A673 (cell line): Measurements from ENCODE around the gene SUPT20HL2. TPM values are rescaled to one million over a fixed set of nuclear protein-coding genes. Genes with fewer than 3 reads are reported as not detected.

Experiments used
- BruUV-seq: library from RNA; stranded (reverse); fragments of 400-500 nt; replicated peaks from 2 replicates; lab custom pipeline; 2021; lab: Mats Ljungman, UMichigan
- CTCF ChIA-PET: fragments of 300-600 bp; sonication (Branson Sonifier 250); formaldehyde crosslinking; loops from one replicate; lab custom pipeline; 2022; ENCODE audit warnings: antibody characterized with exemption; lab: Charles Lee
- POLR2A ChIA-PET: fragments of 300-600 bp; sonication (Branson Sonifier 250); formaldehyde crosslinking; loops from one replicate; lab custom pipeline; 2022; ENCODE audit warnings: antibody characterized with exemption; ENCODE audit not compliant: low non-redundant PET; lab: Charles Lee
- DNase-seq: peaks from one replicate; pipeline ENCODE4 v3.0.0-alpha.2; 2015; ENCODE audit warnings: low spot score
- H3K27ac ChIP-seq: fragments of 200-600 bp; sonication (generic); 2 replicates; pipeline ENCODE4 v1.5.1; 2016; ENCODE audit warnings: mixed run types, low read depth, mild to moderate bottlenecking, mixed read lengths, antibody characterized with exemption, low read length; ENCODE audit not compliant: poor library complexity, severe bottlenecking
- H3K27me3 ChIP-seq: fragments of 200-600 bp; sonication (generic); replicated peaks from 2 replicates; pipeline ENCODE4 v1.6.1; 2017; ENCODE audit warnings: mixed run types, low read depth, mild to moderate bottlenecking, mixed read lengths, antibody characterized with exemption, low read length; ENCODE audit not compliant: insufficient read depth, poor library complexity
- H3K36me3 ChIP-seq: fragments of 200-600 bp; sonication (generic); 2 replicates; pipeline ENCODE4 v1.6.1; 2016; ENCODE audit warnings: mixed run types, mild to moderate bottlenecking, mixed read lengths, antibody characterized with exemption, low read length; ENCODE audit not compliant: insufficient read depth, poor library complexity, severe bottlenecking
- H3K4me1 ChIP-seq: fragments of 200-600 bp; sonication (generic); 2 replicates; pipeline ENCODE4 v1.6.1; 2017; ENCODE audit warnings: mixed run types, mild to moderate bottlenecking, mixed read lengths, antibody characterized with exemption, low read length; ENCODE audit not compliant: insufficient read depth, poor library complexity, severe bottlenecking
- H3K4me3 ChIP-seq: fragments of 200-600 bp; sonication (generic); 2 replicates; pipeline ENCODE4 v1.5.1; 2016; ENCODE audit warnings: low read depth, mixed run types, mild to moderate bottlenecking, mixed read lengths, low read length; ENCODE audit not compliant: poor library complexity, severe bottlenecking
- H3K9me3 ChIP-seq: fragments of 200-600 bp; sonication (generic); 2 replicates; pipeline ENCODE4 v1.6.1; 2016; ENCODE audit warnings: mixed run types, low read depth, mild to moderate bottlenecking, mixed read lengths, antibody characterized with exemption, low read length; ENCODE audit not compliant: poor library complexity, severe bottlenecking
- EZH2 ChIP-seq: fragments of 200-600 bp; sonication (generic); IDR thresholded peaks from 2 replicates; pipeline ENCODE4 v1.6.1; 2017; ENCODE audit warnings: borderline replicate concordance, low read depth, mild to moderate bottlenecking, mixed read lengths, antibody characterized with exemption, low read length; ENCODE audit not compliant: poor library complexity, severe bottlenecking
- intact Hi-C: fragments of 100-400 bp; cut with micrococcal nuclease; formaldehyde crosslinking; loops from one replicate; pipeline ENCODE4 v1.10.0; 2022; ENCODE audit not compliant: unreplicated experiment
- total RNA-seq: library from RNA; stranded (reverse); gene quantifications from 2 replicates; pipeline ENCODE4 v1.2.3, GENCODE V29; 2021
- TF ChIP-seq, protein P1 (sequence below): fragments of 300-800, 200-600 bp; sonication (generic); conservative IDR thresholded peaks from 2 replicates; pipeline ENCODE4 v1.5.1; 2017; ENCODE audit warnings: low read depth, mild to moderate bottlenecking, antibody characterized with exemption, low read length, moderate library complexity, mixed read lengths

SUPT20HL2 gene
- total RNA-seq, 1 experiment from 2014 or later, result not detected

DNA sequence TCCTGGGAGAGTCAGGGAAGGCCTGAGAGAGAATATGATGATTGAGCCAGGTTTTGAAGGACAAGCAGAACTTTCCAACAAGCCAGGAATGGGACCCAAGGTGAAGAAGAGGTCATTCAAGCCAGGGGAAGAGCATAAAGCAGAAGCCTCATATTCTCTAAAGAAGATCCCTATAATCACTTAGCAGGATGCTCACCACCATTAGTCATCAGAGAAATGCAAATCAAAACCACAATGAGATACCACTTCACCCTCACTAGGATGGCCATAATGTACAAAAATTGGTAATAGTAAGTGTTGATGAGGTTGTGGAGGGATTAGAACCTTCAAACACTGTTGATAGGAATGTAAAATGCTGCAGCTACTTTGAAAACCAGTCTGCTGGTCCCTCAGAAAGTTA lies 26.0 kb upstream of the SUPT20HL2 start:
- no TSS peak for BruUV-seq
- intact Hi-C loops, result no loop called here
- CTCF ChIA-PET, result no interaction called here

DNA sequence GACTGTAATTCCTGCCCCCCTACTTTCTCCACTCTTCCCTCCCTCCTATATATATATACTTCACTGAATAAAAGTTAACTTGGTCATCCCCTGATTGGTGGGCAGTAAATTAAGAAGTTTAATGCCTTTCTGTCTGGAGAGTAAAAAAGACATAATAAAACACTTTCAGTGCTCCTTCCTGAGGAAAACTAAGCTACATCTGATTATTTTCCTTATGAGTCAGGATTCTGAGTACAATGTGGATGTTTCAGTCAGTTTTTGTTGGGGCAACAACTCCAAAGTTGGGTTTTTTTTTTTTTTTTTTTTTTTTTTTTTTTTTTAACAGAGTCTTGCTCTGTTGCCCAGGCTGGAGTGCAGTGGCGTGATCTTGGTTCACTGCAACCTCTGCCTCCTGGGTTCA lies 22.0 kb upstream of the SUPT20HL2 start:
- no peak overlapping the region for H3K27ac ChIP-seq
- no peak for DNase-seq

More for the DNA sequence above, 26.0 kb upstream of the SUPT20HL2 start:
- no peaks in the 10 kb centered on the region for H3K4me1 ChIP-seq
- no peak for DNase-seq
- no peak overlapping the region for H3K4me3 ChIP-seq
- TF ChIP-seq EZH2, result no peak
- TF ChIP-seq, protein P1, sequence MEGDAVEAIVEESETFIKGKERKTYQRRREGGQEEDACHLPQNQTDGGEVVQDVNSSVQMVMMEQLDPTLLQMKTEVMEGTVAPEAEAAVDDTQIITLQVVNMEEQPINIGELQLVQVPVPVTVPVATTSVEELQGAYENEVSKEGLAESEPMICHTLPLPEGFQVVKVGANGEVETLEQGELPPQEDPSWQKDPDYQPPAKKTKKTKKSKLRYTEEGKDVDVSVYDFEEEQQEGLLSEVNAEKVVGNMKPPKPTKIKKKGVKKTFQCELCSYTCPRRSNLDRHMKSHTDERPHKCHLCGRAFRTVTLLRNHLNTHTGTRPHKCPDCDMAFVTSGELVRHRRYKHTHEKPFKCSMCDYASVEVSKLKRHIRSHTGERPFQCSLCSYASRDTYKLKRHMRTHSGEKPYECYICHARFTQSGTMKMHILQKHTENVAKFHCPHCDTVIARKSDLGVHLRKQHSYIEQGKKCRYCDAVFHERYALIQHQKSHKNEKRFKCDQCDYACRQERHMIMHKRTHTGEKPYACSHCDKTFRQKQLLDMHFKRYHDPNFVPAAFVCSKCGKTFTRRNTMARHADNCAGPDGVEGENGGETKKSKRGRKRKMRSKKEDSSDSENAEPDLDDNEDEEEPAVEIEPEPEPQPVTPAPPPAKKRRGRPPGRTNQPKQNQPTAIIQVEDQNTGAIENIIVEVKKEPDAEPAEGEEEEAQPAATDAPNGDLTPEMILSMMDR, result no peak
- H3K9me3 ChIP-seq, result no peaks in the 10 kb centered on the region
- H3K27ac ChIP-seq, result no peak overlapping the region
- H3K36me3 ChIP-seq, result no peaks in the 10 kb centered on the region
- peaks cover 3% of the 10 kb centered on the region for H3K27me3 ChIP-seq
- POLR2A ChIA-PET, result no interaction called here

DNA sequence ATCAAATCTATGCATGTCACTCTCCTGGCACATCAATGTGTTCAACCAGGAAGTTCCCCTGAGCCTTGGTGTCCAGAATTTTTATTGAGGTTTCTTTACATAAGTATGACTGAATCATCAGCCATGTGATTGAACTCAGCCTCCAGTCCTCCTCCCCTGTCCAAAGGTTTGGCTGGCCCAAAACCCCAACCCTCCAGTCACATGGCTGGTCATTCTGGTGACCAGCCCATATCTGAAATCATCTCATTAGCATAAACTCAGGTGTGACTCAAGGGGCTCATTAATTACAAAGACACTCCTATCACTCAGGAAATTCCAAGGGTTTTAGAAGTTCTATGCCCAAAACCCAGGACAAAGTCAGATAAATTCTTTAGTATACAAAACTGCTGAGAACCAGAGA lies 20.6 kb upstream of the SUPT20HL2 start:
- no peak for DNase-seq
- H3K9me3 ChIP-seq, result no peaks in the 10 kb centered on the region
- H3K4me1 ChIP-seq, result peaks cover 8% of the 10 kb centered on the region
- CTCF ChIA-PET, result no interaction called here
- peaks cover 9% of the 10 kb centered on the region for H3K27me3 ChIP-seq
- no TSS peak for BruUV-seq
- H3K27ac ChIP-seq, result no peak overlapping the region
- POLR2A ChIA-PET, result interaction anchor here (0.6 kb wide), 1 partner anchor 158 kb away, joined by 5 read pairs; no protein-coding TSS in a partner anchor
- TF ChIP-seq, protein P1, result no peak
- no peak overlapping the region for H3K4me3 ChIP-seq
- intact Hi-C loops, result no loop called here
- H3K36me3 ChIP-seq, result no peaks in the 10 kb centered on the region

More for the DNA sequence above, 22.0 kb upstream of the SUPT20HL2 start:
- intact Hi-C loops, result no loop called here
- TF ChIP-seq, protein P1, result no peak
- no peak for TF ChIP-seq EZH2
- ChIA-PET CTCF (no interaction called here), POLR2A (no interaction called here)
- H3K4me1 ChIP-seq, result peaks cover 8% of the 10 kb centered on the region
- H3K9me3 ChIP-seq, result no peaks in the 10 kb centered on the region
- H3K36me3 ChIP-seq, result no peaks in the 10 kb centered on the region
- no peaks in the 10 kb centered on the region for H3K27me3 ChIP-seq
- BruUV-seq, result no TSS peak
- H3K4me3 ChIP-seq, result no peak overlapping the region
